Neural cell (in vitro differentiated cells): ENCODE results near the gene HNF1B. TPM values are rescaled to one million over a fixed set of nuclear protein-coding genes. Genes with fewer than 3 reads are reported as not detected.

Experiments used
- H2AFZ ChIP-seq: fragments of 200-600, 300-800 bp; sonication (generic), shearing (Covaris generic); 2 replicates; pipeline ENCODE4 v1.6.0; 2014; ENCODE audit warnings: low read depth, mild to moderate bottlenecking, antibody characterized with exemption, low read length, moderate library complexity
- H3F3A ChIP-seq: fragments of 200-600 bp; shearing (Covaris generic); 2 replicates; pipeline ENCODE4 v1.6.1; 2016; ENCODE audit warnings: mild to moderate bottlenecking, moderate library complexity, mixed read lengths, antibody characterized with exemption, low read length; ENCODE audit not compliant: insufficient read depth, poor library complexity, severe bottlenecking
- H3K27ac ChIP-seq: fragments of 200-600, 300-800 bp; sonication (generic), shearing (Covaris generic); 2 replicates; pipeline ENCODE4 v1.5.1; 2014; ENCODE audit warnings: mild to moderate bottlenecking, low read length, moderate library complexity
- H3K27me3 ChIP-seq: fragments of 300-800, 200-600 bp; sonication (generic), shearing (Covaris generic); 2 replicates; pipeline ENCODE4 v1.6.0; 2014; ENCODE audit warnings: mild to moderate bottlenecking, low read depth, low read length, moderate library complexity; ENCODE audit not compliant: insufficient read depth
- H3K36me3 ChIP-seq: fragments of 300-800, 200-600 bp; sonication (generic), shearing (Covaris generic); 2 replicates; pipeline ENCODE4 v1.5.1; 2014; ENCODE audit warnings: mild to moderate bottlenecking, antibody characterized with exemption, low read length, moderate library complexity; ENCODE audit not compliant: insufficient read depth
- H3K4me2 ChIP-seq: fragments of 300-800, 200-600 bp; sonication (generic), shearing (Covaris generic); 2 replicates; pipeline ENCODE4 v1.6.0; 2014; ENCODE audit warnings: mild to moderate bottlenecking, low read length
- H3K4me3 ChIP-seq: fragments of 300-800, 200-600 bp; sonication (generic), shearing (Covaris generic); 2 replicates; pipeline ENCODE4 v1.5.1; 2014; ENCODE audit warnings: mild to moderate bottlenecking, low read length, moderate library complexity
- H3K79me2 ChIP-seq: fragments of 200-600 bp; shearing (Covaris generic); replicated peaks from 2 replicates; pipeline ENCODE4 v1.6.0; 2014; ENCODE audit warnings: mild to moderate bottlenecking, low read length, moderate library complexity; ENCODE audit not compliant: insufficient read depth
- H3K9ac ChIP-seq: fragments of 300-800, 200-600 bp; sonication (generic), shearing (Covaris generic); 2 replicates; pipeline ENCODE4 v1.6.1; 2016; ENCODE audit warnings: mild to moderate bottlenecking, low read length, mixed read lengths
- H3K9me2 ChIP-seq: fragments of 200-600 bp; shearing (Covaris generic); 2 replicates; pipeline ENCODE4 v1.6.1; 2016; ENCODE audit warnings: mild to moderate bottlenecking, low read length, mixed read lengths; ENCODE audit not compliant: insufficient read depth
- H3K9me3 ChIP-seq: fragments of 200-600, 300-800 bp; sonication (generic), shearing (Covaris generic); 2 replicates; pipeline ENCODE4 v1.6.1; 2016; ENCODE audit warnings: mild to moderate bottlenecking, mixed run types, low read length, moderate library complexity, mixed read lengths
- H4K20me1 ChIP-seq: fragments of 200-600 bp; shearing (Covaris generic); 2 replicates; pipeline ENCODE4 v1.6.1; 2016; ENCODE audit warnings: mild to moderate bottlenecking, mixed run types; ENCODE audit not compliant: insufficient read depth
- EP300 ChIP-seq: fragments of 450-650 bp; conservative IDR thresholded peaks from 2 replicates; pipeline ENCODE4 v1.6.1; 2014; ENCODE audit warnings: antibody characterized with exemption, mild to moderate bottlenecking, moderate library complexity; ENCODE audit not compliant: poor library complexity, severe bottlenecking
- POLR2AphosphoS5 ChIP-seq: IDR thresholded peaks from 2 replicates; pipeline ENCODE4 v1.6.1; 2012
- RAD21 ChIP-seq: fragments of 450-650 bp; conservative IDR thresholded peaks from 2 replicates; pipeline ENCODE4 v1.6.1; 2014; ENCODE audit warnings: antibody characterized with exemption, mild to moderate bottlenecking, moderate library complexity
- SMC3 ChIP-seq: fragments of 450-650 bp; conservative IDR thresholded peaks from 2 replicates; pipeline ENCODE4 v1.6.1; 2014; ENCODE audit warnings: antibody characterized with exemption, mild to moderate bottlenecking, moderate library complexity; ENCODE audit not compliant: poor library complexity
- TAF1 ChIP-seq: IDR thresholded peaks from 2 replicates; pipeline ENCODE4 v1.6.1; 2012; ENCODE audit warnings: low read depth
- polyA plus RNA-seq: library from polyadenylated mRNA; depleted of rRNA; stranded (reverse); fragments of >200 nt; gene quantifications from 2 replicates; pipeline ENCODE4 v1.2.3, GENCODE V29; 2014
- TF ChIP-seq, protein P1 (sequence below): IDR thresholded peaks from 2 replicates; pipeline ENCODE4 v1.6.1; 2012; ENCODE audit warnings: borderline replicate concordance
- TF ChIP-seq, protein P2 (sequence below): fragments of 450-650 bp; IDR thresholded peaks from 2 replicates; pipeline ENCODE4 v1.5.1; 2014; ENCODE audit warnings: antibody characterized with exemption, mild to moderate bottlenecking, moderate library complexity; ENCODE audit not compliant: poor library complexity, severe bottlenecking

The HNF1B gene
- polyA plus RNA-seq, 1 donor from 2014 or later = not detected

DNA sequence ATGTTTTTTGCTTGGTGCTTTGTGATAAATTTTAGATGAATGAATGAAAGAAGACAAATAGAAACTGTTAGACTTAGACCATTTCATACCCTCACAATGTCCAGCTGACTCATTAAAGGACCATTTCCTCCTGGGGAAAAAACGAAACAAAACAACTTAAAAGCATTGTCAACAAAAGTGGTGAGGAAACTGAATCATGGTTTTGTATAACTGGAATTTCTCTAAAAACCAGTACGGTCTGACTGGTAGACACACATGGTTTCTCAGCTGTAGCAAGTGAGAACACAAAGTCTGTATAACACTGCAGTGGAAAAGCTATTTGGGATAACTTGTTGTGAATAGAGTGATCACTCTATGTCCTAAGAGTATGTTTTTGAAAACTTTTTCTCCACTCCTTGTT lies 96.3 kb downstream of the HNF1B start:
- no peaks in the 10 kb centered on the region for H3K9me3 ChIP-seq
- H3K27ac ChIP-seq = no peak overlapping the region
- no peak overlapping the region for H3K4me3 ChIP-seq
- H2AFZ ChIP-seq = no peak overlapping the region
- H3K9me2 ChIP-seq = no peaks in the 10 kb centered on the region
- no peaks in the 10 kb centered on the region for H3K36me3 ChIP-seq
- no peak for TF ChIP-seq RAD21
- TF ChIP-seq EP300 = no peak
- TF ChIP-seq POLR2AphosphoS5 = no peak
- TF ChIP-seq, protein P1, sequence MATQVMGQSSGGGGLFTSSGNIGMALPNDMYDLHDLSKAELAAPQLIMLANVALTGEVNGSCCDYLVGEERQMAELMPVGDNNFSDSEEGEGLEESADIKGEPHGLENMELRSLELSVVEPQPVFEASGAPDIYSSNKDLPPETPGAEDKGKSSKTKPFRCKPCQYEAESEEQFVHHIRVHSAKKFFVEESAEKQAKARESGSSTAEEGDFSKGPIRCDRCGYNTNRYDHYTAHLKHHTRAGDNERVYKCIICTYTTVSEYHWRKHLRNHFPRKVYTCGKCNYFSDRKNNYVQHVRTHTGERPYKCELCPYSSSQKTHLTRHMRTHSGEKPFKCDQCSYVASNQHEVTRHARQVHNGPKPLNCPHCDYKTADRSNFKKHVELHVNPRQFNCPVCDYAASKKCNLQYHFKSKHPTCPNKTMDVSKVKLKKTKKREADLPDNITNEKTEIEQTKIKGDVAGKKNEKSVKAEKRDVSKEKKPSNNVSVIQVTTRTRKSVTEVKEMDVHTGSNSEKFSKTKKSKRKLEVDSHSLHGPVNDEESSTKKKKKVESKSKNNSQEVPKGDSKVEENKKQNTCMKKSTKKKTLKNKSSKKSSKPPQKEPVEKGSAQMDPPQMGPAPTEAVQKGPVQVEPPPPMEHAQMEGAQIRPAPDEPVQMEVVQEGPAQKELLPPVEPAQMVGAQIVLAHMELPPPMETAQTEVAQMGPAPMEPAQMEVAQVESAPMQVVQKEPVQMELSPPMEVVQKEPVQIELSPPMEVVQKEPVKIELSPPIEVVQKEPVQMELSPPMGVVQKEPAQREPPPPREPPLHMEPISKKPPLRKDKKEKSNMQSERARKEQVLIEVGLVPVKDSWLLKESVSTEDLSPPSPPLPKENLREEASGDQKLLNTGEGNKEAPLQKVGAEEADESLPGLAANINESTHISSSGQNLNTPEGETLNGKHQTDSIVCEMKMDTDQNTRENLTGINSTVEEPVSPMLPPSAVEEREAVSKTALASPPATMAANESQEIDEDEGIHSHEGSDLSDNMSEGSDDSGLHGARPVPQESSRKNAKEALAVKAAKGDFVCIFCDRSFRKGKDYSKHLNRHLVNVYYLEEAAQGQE = no peak
- no peak overlapping the region for H3K4me2 ChIP-seq
- peaks cover 3% of the 10 kb centered on the region for H3K79me2 ChIP-seq
- no peak overlapping the region for H3K9ac ChIP-seq
- H3F3A ChIP-seq = no peaks in the 10 kb centered on the region
- H3K27me3 ChIP-seq = peaks cover 16% of the 10 kb centered on the region
- no peaks in the 10 kb centered on the region for H4K20me1 ChIP-seq

DNA sequence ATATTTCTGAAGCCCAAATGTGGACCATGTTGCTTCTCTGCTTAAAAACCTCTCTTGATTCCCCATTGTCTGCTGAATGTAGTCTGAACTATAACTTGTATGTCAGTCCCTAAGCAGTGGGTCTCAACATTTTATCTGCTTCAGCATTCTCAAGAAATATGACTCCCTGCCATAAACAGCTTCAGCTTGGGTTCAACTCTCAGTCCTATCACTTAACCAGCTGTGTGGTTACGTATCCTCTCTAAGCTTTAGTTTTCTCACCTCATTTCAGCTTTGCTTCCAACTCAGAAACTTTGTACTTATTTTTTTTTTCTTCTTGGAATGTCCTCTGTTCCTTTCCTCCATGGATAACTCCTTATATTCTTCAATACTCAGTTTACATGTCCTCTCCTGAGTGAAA lies 97.0 kb downstream of the HNF1B start:
- Histone ChIP-seq H3K27me3 (peaks cover 16% of the 10 kb centered on the region), H3K36me3 (no peaks in the 10 kb centered on the region), H3K4me3 (no peak overlapping the region), H3K4me2 (no peak overlapping the region), H3K79me2 (peaks cover 10% of the 10 kb centered on the region), H3F3A (no peaks in the 10 kb centered on the region), H2AFZ (no peak overlapping the region), H4K20me1 (no peaks in the 10 kb centered on the region), H3K9me3 (no peaks in the 10 kb centered on the region), H3K9me2 (no peaks in the 10 kb centered on the region), H3K9ac (no peak overlapping the region), H3K27ac (no peak overlapping the region)
- no peak for TF ChIP-seq SMC3
- no peak for TF ChIP-seq RAD21
- TF ChIP-seq, protein P1 = no peak
- TF ChIP-seq, protein P2, sequence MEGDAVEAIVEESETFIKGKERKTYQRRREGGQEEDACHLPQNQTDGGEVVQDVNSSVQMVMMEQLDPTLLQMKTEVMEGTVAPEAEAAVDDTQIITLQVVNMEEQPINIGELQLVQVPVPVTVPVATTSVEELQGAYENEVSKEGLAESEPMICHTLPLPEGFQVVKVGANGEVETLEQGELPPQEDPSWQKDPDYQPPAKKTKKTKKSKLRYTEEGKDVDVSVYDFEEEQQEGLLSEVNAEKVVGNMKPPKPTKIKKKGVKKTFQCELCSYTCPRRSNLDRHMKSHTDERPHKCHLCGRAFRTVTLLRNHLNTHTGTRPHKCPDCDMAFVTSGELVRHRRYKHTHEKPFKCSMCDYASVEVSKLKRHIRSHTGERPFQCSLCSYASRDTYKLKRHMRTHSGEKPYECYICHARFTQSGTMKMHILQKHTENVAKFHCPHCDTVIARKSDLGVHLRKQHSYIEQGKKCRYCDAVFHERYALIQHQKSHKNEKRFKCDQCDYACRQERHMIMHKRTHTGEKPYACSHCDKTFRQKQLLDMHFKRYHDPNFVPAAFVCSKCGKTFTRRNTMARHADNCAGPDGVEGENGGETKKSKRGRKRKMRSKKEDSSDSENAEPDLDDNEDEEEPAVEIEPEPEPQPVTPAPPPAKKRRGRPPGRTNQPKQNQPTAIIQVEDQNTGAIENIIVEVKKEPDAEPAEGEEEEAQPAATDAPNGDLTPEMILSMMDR = no peak
- no peak for TF ChIP-seq TAF1
